ENCODE measurements around the gene CECR2. TPM values are rescaled to one million over a fixed set of nuclear protein-coding genes. Genes with fewer than 3 reads are reported as not detected.
"Not testable (repeated sequence)": the region's sequence is repeated elsewhere in the genome, so short reads cannot be mapped to it uniquely, and the experiment has no call there.

The CECR2 gene
- total RNA-seq, 1 donor: under 0.01 TPM

- DNase-seq (ENCODE audit: low read depth in 2 of 3, low spot score in 2 of 3): no peak
These were observed 193.9 kb downstream of the CECR2 start, which contains the start of gene SLC25A18 for GRCh38 chr22:17562906-17563870. SLC25A18 (plus strand) TSS chr22:17563498; CDS start chr22:17579945, 16,447 bp downstream.

- DNase-seq (ENCODE audit: low read depth in 2 of 3, low spot score in 2 of 3): no peak
These were observed 194.7 kb downstream of the CECR2 start for GRCh38 chr22:17563936-17564391.

GRCh38 chr22:17566016-17566687, 196.9 kb downstream of the CECR2 start:
- DNase-seq (ENCODE audit: low read depth in 2 of 3, low spot score in 2 of 3): not testable (repeated sequence)

GRCh38 chr22:17566776-17567175, 197.5 kb downstream of the CECR2 start:
- DNase-seq (ENCODE audit: low read depth in 2 of 3, low spot score in 2 of 3): no peak

GRCh38 chr22:17569971-17570511, 200.8 kb downstream of the CECR2 start:
- DNase-seq (ENCODE audit: low read depth in 2 of 3, low spot score in 2 of 3): no peak

- no peak for DNase-seq (ENCODE audit: low read depth in 2 of 3, low spot score in 2 of 3)
These were observed 201.8 kb downstream of the CECR2 start for GRCh38 chr22:17570851-17571631.

- no peak for DNase-seq (ENCODE audit: low read depth in 2 of 3, low spot score in 2 of 3)
These were observed 205.9 kb downstream of the CECR2 start for GRCh38 chr22:17575151-17575550.

GRCh38 chr22:17575681-17576080, 206.4 kb downstream of the CECR2 start:
- no peak for DNase-seq (ENCODE audit: low read depth in 2 of 3, low spot score in 2 of 3)

GRCh38 chr22:17576470-17576869, 207.2 kb downstream of the CECR2 start:
- no peak for DNase-seq (ENCODE audit: low read depth in 2 of 3, low spot score in 2 of 3)

GRCh38 chr22:17578136-17578754, 209.0 kb downstream of the CECR2 start:
- DNase-seq (ENCODE audit: low read depth in 2 of 3, low spot score in 2 of 3): no peak

GRCh38 chr22:17579535-17579981, 210.3 kb downstream of the CECR2 start:
- DNase-seq (ENCODE audit: low read depth in 2 of 3, low spot score in 2 of 3): no peak

GRCh38 chr22:17580441-17581031, 211.3 kb downstream of the CECR2 start:
- peak in 1 of 3 donors; percentile 3 for DNase-seq (ENCODE audit: low read depth in 2 of 3, low spot score in 2 of 3)

- no peak for DNase-seq (ENCODE audit: low read depth in 2 of 3, low spot score in 2 of 3)
These were observed 211.8 kb downstream of the CECR2 start for GRCh38 chr22:17581056-17581455.

GRCh38 chr22:17581631-17582030, 212.4 kb downstream of the CECR2 start:
- no peak for DNase-seq (ENCODE audit: low read depth in 2 of 3, low spot score in 2 of 3)

GRCh38 chr22:17583151-17583550, 213.9 kb downstream of the CECR2 start:
- DNase-seq (ENCODE audit: low read depth in 2 of 3, low spot score in 2 of 3): no peak

- DNase-seq (ENCODE audit: low read depth in 2 of 3, low spot score in 2 of 3): no peak
These were observed 217.7 kb downstream of the CECR2 start for GRCh38 chr22:17586831-17587440.

GRCh38 chr22:17587629-17588028, 218.4 kb downstream of the CECR2 start:
- no peak for DNase-seq (ENCODE audit: low read depth in 2 of 3, low spot score in 2 of 3)

GRCh38 chr22:17588606-17589005, 219.3 kb downstream of the CECR2 start:
- no peak for DNase-seq (ENCODE audit: low read depth in 2 of 3, low spot score in 2 of 3)

- no peak for DNase-seq (ENCODE audit: low read depth in 2 of 3, low spot score in 2 of 3)
These were observed 220.6 kb downstream of the CECR2 start for GRCh38 chr22:17589810-17590375.

Measured in hematopoietic multipotent progenitor cell (in vitro differentiated cells).